Activated naive CD8-positive, alpha-beta T cell treated with anti-CD3 and anti-CD28 coated beads for 36 hours (primary cell): ENCODE measurements around the gene C17orf58. TPM values are rescaled to one million over a fixed set of nuclear protein-coding genes. Genes with fewer than 3 reads are reported as not detected.
"Not testable (repeated sequence)": the region's sequence is repeated elsewhere in the genome, so short reads cannot be mapped to it uniquely, and the experiment has no call there.

Experiments
- DNase-seq: peaks from one replicate; pipeline ENCODE4 v3.0.0; 2021
- H3K27ac Mint-ChIP-seq: one replicate; pipeline ENCODE4 v1.8.0; 2022; ENCODE audit warnings: mild to moderate bottlenecking, moderate library complexity, mixed read lengths
- H3K27me3 Mint-ChIP-seq: one replicate; pipeline ENCODE4 v1.8.0; 2022; ENCODE audit warnings: mild to moderate bottlenecking, mixed read lengths
- H3K36me3 Mint-ChIP-seq: one replicate; pipeline ENCODE4 v1.8.0; 2021; ENCODE audit warnings: mild to moderate bottlenecking, mixed read lengths
- H3K4me1 Mint-ChIP-seq: one replicate; pipeline ENCODE4 v1.8.0; 2021; ENCODE audit warnings: mixed read lengths
- H3K4me3 Mint-ChIP-seq: one replicate; pipeline ENCODE4 v1.8.0; 2022; ENCODE audit warnings: mild to moderate bottlenecking, moderate library complexity, mixed read lengths
- H3K9me3 Mint-ChIP-seq: one replicate; pipeline ENCODE4 v1.8.0; 2022; ENCODE audit warnings: mixed read lengths
- total RNA-seq, 2 experiments: library from RNA; stranded (reverse); gene quantifications; one replicate each; pipeline ENCODE4 v1.2.3, GENCODE V29; 2021

The C17orf58 gene
- total RNA-seq, 2 experiments from 2014 or later, result 16.6 to 17.2 TPM

DNA sequence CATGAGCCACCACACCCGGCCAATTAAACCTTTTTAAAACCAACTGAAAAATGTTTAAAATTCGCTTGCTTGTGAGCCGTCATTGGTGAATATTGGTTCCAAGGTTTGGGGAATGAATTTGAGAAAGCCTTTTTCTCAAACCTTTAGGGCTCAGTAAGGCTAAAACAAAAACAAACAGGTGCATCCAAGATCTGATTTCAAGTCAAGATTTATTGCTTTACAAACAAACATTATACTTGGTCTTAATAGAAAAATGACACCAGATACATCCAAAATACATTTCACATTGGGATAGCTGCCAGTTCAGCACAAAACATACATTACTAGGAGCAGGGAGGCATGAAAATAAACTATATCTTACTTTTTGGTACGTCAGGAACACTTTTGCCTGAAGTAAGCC is 5.4 kb downstream of the C17orf58 start:
- peaks cover 22% of the 10 kb centered on the region for H3K4me1 Mint-ChIP-seq
- H3K27me3 Mint-ChIP-seq, result peaks cover 14% of the 10 kb centered on the region
- no peaks in the 10 kb centered on the region for H3K9me3 Mint-ChIP-seq
- H3K4me3 Mint-ChIP-seq, result no peak overlapping the region
- H3K36me3 Mint-ChIP-seq, result peaks cover 4% of the 10 kb centered on the region
- DNase-seq, result no peak
- no peak overlapping the region for H3K27ac Mint-ChIP-seq

DNA sequence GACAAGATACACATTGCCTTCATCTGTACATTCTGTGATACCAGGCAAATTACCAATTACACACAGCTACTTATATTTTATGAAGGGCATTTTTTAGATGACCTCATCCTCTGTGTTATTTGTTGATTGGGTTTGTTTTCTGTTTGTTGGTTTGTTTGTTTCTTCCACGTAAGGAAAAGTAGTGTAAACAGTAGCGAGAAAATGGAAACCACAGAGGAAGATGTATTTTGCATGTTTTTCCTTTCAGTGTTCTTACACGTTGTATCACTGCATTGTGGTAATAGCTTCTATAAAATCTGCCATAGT is 12.9 kb downstream of the C17orf58 start:
- H3K9me3 Mint-ChIP-seq, result no peaks in the 10 kb centered on the region
- peaks cover 2% of the 10 kb centered on the region for H3K36me3 Mint-ChIP-seq
- no peaks in the 10 kb centered on the region for H3K27me3 Mint-ChIP-seq
- peaks cover 2% of the 10 kb centered on the region for H3K4me1 Mint-ChIP-seq
- peak overlapping the region; percentile 42 for H3K27ac Mint-ChIP-seq
- no peak for DNase-seq
- no peak overlapping the region for H3K4me3 Mint-ChIP-seq

DNA sequence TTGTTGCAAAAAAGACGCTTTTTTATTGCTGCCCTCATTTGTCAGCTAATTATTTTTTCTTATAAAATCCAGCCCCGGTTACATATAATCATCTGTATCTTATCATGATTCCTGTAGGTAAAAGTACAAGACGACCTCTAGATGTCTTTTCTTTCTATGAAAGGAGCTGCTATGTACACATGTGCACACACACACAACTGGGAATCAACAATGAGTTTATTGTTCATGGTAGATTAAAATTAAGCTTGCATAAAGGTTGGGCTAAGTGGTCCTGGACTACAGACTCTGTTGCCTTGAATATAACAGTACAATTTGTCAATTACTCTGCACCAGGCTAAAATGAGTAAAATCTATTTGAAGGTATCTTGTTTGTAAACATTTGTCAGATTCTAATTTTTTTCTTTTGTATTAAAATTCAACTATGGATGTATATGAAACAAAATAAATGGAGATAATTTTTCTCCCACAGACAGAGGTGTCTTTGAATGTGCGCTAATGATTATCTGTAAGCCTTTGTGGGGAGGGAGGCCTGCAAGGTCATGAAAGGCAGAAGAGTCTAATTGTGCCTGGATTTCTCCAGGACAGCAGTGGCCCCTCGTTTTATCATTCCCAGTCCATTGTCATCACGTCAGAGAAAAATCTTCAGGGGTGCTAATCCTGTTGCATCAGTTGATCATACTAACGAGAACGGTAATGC is 13.4 kb downstream of the C17orf58 start:
- Mint-ChIP-seq H3K27ac (peak overlapping the region; percentile 42), H3K4me3 (no peak overlapping the region), H3K9me3 (no peaks in the 10 kb centered on the region), H3K4me1 (peaks cover 3% of the 10 kb centered on the region), H3K36me3 (peaks cover 2% of the 10 kb centered on the region), H3K27me3 (no peaks in the 10 kb centered on the region)
- no peak for DNase-seq

DNA sequence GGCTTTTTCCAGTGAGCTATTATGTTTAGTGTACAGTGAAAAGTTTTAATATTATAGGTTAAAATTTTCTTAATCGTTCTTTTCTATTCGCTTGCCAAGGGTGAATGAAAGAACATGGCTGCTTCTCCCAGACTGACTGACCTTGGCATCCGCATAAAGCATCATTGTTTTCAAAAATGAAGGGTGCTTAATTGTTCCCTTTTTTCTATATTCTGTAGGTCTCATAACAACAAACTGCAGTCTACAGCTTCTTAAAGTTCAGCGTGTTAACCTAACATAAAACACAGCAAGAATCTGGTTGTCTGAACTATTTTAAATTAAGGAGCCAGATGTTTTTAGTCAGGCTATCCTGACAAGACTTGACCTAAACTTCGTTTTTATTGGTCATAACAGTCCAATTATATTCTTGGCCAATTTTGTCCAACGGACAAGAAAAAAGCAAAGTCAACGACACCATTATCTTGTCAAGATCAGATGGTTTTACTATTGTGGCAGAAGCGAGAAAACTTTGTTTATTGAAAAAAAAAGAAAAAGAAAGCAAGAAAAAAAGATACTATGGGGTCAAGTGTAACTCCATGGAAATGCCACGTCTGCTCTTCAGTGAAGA is 14.1 kb downstream of the C17orf58 start:
- Mint-ChIP-seq H3K36me3 (peaks cover 2% of the 10 kb centered on the region), H3K4me3 (no peak overlapping the region), H3K27ac (no peak overlapping the region), H3K4me1 (peaks cover 3% of the 10 kb centered on the region), H3K27me3 (no peaks in the 10 kb centered on the region), H3K9me3 (no peaks in the 10 kb centered on the region)
- no peak for DNase-seq

DNA sequence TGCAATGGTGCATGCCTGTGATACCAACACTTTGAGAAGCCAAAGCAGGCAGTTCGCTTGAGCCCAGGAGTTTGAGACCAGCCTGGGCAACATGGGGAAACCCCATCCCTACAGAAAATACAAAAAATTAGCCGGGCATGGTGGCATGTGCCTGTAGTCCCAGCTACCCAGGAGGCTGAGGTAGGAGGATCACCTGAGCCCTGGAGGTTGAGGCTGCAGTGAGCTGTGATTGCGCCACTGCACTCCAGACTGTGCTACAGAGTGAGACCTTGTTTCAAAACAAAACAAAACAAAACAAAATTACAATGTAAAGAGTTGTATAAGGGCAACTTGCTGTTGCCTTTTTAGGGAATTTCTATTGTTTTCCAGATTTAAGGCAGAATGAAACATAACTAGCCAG is 15.4 kb downstream of the C17orf58 start:
- H3K36me3 Mint-ChIP-seq, H3K27ac Mint-ChIP-seq, DNase-seq, H3K27me3 Mint-ChIP-seq, H3K9me3 Mint-ChIP-seq, H3K4me1 Mint-ChIP-seq, H3K4me3 Mint-ChIP-seq: not testable (repeated sequence)

DNA sequence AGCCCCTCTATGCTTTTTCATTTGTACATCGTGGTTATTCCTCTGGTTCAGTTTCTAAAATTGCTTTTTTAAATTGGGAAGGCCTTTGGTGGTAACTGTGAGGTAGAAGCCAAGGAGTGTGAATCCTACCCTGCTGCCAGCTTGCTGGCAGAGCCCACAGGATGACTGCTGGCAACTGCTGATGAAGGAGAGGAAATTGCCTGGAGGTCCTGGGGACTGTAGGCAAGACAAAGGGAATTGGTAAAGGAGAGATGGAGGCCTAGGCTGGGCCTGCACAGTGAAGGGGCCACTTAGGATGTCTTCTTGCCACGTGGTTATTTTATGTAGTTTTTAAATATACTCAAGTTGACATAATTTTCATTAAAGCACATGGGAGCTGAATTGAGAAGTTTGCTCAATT is 15.8 kb downstream of the C17orf58 start:
- DNase-seq, result no peak
- no peak overlapping the region for H3K27ac Mint-ChIP-seq

DNA sequence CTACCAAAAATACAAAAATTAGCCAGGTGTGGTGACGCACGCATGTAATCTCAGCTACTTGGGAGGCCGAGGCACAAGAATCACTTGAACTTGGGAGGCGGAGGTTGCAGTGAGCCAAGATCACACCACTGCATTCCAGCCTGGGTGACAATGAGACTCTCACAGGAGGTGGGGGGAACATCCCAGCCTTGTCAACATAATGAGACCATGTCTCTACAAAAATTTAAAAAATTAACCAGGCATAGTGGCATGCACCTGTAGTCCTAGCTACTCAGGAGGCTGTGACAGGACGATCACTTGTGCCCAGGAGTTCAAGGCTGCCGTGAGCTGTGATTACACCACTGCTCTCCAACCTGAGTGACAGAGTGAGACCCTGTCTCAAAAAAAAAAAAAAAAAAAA is 20.0 kb downstream of the C17orf58 start:
- not testable (repeated sequence) for H3K27ac Mint-ChIP-seq, H3K9me3 Mint-ChIP-seq, H3K4me1 Mint-ChIP-seq, H3K4me3 Mint-ChIP-seq, H3K36me3 Mint-ChIP-seq, DNase-seq, H3K27me3 Mint-ChIP-seq

More for the DNA sequence above, 15.8 kb downstream of the C17orf58 start:
- H3K4me1 Mint-ChIP-seq, result peaks cover 3% of the 10 kb centered on the region
- peaks cover 2% of the 10 kb centered on the region for H3K36me3 Mint-ChIP-seq
- H3K9me3 Mint-ChIP-seq, result no peaks in the 10 kb centered on the region
- no peak overlapping the region for H3K4me3 Mint-ChIP-seq
- no peaks in the 10 kb centered on the region for H3K27me3 Mint-ChIP-seq

DNA sequence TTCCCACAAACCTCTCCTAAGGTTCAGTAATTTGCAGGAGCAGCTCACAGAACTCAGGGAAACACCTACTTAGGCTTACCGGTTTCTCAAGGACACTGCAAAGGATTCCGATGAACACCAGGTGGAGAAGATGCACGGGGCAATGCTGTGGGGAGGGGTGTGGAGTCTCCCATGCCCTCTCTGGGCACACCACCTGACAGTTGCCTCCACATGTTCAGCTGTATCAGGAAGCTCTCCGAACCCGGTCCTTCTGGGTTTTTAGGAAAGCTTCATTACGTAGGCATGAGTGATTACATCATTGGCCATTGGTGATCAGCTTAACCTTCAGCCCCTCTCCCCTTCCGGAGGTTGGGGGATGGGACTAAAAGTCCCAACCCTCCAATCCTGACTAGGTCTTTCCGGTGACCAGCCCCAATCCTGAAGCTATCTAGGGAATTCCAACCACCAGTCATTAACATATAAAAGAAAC is 21.6 kb downstream of the C17orf58 start:
- no peak overlapping the region for H3K27ac Mint-ChIP-seq
- H3K9me3 Mint-ChIP-seq, result no peaks in the 10 kb centered on the region
- no peaks in the 10 kb centered on the region for H3K27me3 Mint-ChIP-seq
- H3K4me1 Mint-ChIP-seq, result peaks cover 3% of the 10 kb centered on the region
- peaks cover 4% of the 10 kb centered on the region for H3K36me3 Mint-ChIP-seq
- no peak overlapping the region for H3K4me3 Mint-ChIP-seq
- no peak for DNase-seq

DNA sequence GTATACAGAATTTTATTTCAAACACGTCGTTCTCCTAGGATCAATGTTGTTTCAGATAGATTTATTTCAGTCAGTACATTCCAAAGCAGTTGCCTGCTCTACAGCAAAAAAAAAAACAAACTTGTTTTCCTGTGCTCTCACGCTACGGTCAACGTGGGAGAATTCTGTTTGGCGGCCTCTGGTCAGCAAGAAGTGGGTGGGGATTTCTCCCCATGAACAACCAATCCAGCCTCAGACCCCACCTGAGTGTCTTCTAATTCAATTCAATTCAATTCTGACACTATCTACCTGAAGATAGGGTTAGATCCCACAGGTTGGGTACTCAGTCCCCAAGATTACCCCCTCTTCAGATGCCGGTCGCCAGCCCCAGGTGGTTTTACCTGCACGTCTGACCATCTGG is 22.1 kb downstream of the C17orf58 start:
- H3K27ac Mint-ChIP-seq, result no peak overlapping the region
- H3K4me3 Mint-ChIP-seq, result no peak overlapping the region
- H3K9me3 Mint-ChIP-seq, result no peaks in the 10 kb centered on the region
- DNase-seq, result no peak
- peaks cover 4% of the 10 kb centered on the region for H3K36me3 Mint-ChIP-seq
- peaks cover 3% of the 10 kb centered on the region for H3K4me1 Mint-ChIP-seq
- H3K27me3 Mint-ChIP-seq, result no peaks in the 10 kb centered on the region

DNA sequence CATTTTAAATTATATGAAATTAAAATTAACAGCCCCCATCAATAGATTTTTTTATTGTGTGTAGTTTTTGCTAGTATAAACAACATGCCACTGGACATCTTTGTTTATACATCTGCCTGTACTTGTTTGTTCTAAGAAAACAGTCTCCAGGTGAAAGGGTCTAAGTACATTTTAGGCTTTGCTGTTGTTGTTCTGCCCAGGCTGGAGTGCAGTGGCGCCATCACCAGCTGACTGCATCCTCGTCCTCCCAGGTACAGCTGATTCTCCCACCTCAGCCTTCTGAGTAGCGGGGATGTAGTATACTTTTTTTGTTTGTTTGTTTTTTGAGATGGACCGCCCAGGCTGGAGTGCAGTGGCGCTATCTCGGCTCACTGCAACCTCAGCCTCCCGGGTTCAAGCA is 25.5 kb downstream of the C17orf58 start:
- DNase-seq, result no peak
- no peak overlapping the region for H3K4me3 Mint-ChIP-seq
- H3K27me3 Mint-ChIP-seq, result no peaks in the 10 kb centered on the region
- peak overlapping the region; percentile 42 for H3K27ac Mint-ChIP-seq
- H3K4me1 Mint-ChIP-seq, result no peaks in the 10 kb centered on the region
- H3K9me3 Mint-ChIP-seq, result no peaks in the 10 kb centered on the region
- H3K36me3 Mint-ChIP-seq, result peaks cover 6% of the 10 kb centered on the region

DNA sequence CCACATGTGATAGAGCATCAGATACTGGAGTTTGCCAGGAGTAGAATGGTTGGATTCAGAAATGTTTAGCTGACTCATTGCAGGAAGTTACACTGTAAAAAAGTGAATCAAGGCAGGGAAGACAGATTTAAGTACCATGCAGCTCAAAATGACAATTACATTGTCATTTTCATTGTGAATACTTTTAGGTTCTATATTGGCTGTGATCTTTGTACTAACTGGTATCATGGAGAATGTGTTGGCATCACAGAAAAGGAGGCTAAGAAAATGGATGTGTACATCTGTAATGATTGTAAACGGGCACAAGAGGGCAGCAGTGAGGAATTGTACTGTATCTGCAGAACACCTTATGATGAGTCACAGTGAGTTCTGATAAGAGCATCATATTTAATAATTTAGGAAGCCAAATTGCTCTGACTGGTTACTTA is 33.1 kb downstream of the C17orf58 start:
- not testable (repeated sequence) for H3K4me1 Mint-ChIP-seq, H3K27me3 Mint-ChIP-seq, H3K9me3 Mint-ChIP-seq, H3K4me3 Mint-ChIP-seq, H3K36me3 Mint-ChIP-seq
- DNase-seq, result peak; percentile 50
- H3K27ac Mint-ChIP-seq, result peak overlapping the region; percentile 68

DNA sequence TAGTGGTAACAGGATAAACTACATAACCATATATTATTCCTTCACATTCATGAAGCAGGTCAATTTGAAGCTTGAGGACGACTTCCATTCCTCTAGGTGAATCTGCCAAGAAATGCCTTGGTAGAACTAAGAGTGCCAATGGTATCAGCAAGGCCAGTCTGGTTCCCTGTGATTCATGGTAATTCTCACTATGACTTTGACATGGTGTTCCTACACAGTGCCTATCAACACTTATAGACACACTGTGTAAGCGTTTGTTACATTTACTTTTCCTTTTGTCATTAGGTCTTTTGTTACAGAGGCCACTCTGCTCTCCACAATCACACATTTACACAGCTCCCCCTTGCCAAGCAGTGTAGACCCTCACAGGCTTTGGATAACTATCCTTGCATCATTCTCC is 34.1 kb downstream of the C17orf58 start:
- H3K27ac Mint-ChIP-seq, H3K27me3 Mint-ChIP-seq, H3K4me1 Mint-ChIP-seq, H3K9me3 Mint-ChIP-seq, H3K36me3 Mint-ChIP-seq, H3K4me3 Mint-ChIP-seq, DNase-seq: not testable (repeated sequence)

DNA sequence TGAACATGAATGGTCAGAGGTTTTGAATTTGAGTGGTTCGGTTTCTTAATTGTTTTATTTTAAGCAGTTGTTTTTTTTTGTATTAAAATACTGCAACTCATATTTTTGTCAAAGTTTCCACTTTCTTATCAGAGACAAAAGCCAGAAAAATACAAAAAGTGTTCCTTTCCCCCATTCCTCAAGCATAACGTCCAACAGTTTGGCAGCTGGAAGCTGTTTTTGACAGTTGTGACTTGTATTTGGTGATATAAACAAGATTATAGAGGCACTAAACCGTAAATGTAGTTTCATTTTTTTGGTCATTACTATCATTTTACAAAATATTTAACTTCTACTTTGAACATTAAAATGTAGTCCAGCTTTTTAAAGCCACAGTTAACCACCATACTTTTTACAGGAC is 36.0 kb downstream of the C17orf58 start:
- not testable (repeated sequence) for H3K4me1 Mint-ChIP-seq, H3K27ac Mint-ChIP-seq, H3K9me3 Mint-ChIP-seq, DNase-seq, H3K36me3 Mint-ChIP-seq, H3K4me3 Mint-ChIP-seq, H3K27me3 Mint-ChIP-seq

DNA sequence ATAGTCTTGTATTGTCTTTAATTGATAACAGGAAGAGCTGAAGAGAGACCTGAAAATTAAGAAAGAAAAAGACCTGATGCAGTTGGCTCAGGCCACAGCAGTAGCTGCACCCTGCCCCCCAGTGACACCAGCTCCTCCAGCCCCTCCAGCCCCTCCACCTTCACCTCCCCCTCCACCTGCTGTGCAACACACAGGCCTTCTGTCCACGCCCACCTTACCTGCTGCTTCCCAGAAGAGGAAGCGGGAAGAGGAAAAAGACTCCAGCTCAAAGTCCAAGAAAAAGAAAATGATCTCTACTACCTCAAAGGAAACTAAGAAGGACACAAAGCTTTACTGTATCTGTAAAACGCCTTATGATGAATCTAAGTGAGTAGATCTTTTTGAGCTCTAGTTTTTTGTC is 36.8 kb downstream of the C17orf58 start:
- Mint-ChIP-seq H3K27ac (peak overlapping the region; percentile 52), H3K4me3 (no peak overlapping the region), H3K9me3 (no peaks in the 10 kb centered on the region), H3K36me3 (peaks cover 7% of the 10 kb centered on the region), H3K27me3 (no peaks in the 10 kb centered on the region), H3K4me1 (peaks cover 3% of the 10 kb centered on the region)
- DNase-seq, result no peak

DNA sequence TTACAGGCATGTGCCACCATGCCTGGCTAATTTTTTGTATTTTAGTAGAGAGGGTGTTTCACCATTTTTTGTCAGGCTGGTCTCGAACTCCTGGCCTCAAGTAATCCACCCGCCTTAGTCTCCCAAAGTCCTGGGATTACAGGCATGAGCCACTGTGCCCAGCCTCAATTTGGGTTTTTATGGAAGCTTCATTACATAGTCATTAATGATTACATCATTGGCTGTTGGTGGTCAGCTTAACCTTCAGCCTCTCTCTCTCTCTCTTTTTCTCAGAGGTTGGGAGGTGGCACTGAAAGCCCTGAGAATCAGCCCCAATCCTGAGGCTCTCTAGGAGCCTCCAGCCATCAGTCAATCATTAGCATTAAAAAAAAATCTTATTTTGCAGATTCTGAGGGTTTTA is 45.3 kb downstream of the C17orf58 start:
- no peak for DNase-seq
- H3K4me1 Mint-ChIP-seq, result no peaks in the 10 kb centered on the region
- no peak overlapping the region for H3K4me3 Mint-ChIP-seq
- no peaks in the 10 kb centered on the region for H3K9me3 Mint-ChIP-seq
- peaks cover 2% of the 10 kb centered on the region for H3K36me3 Mint-ChIP-seq
- no peak overlapping the region for H3K27ac Mint-ChIP-seq
- no peaks in the 10 kb centered on the region for H3K27me3 Mint-ChIP-seq

DNA sequence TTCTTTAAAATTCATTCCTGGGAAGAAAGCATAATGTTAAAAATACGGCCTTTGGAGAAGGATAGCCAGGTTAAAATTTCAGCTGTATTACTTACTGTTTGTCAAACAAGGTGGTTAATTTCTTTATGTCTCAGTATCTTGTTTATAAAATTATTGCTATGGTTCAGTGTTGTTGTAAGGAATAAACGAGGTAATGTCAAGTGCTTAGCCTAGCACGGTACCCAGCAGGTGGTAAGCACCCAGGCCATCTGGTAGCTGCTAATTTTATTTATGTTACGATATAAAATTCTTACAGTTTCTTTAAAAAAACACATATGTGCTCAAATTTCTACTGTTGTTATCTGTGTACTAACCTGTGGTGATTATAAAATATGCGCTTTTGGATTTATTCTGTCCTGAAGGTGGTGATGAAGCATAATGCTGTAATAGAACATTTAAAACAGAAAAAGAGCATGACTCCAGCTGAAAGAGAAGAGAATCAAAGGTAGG is 48.9 kb downstream of the C17orf58 start:
- Mint-ChIP-seq H3K36me3 (peaks cover 8% of the 10 kb centered on the region), H3K4me3 (no peak overlapping the region), H3K4me1 (no peaks in the 10 kb centered on the region), H3K9me3 (no peaks in the 10 kb centered on the region), H3K27ac (no peak overlapping the region), H3K27me3 (no peaks in the 10 kb centered on the region)
- no peak for DNase-seq
